ENCODE measurements around the gene PHF12.
"Not testable (repeated sequence)": the region's sequence is repeated elsewhere in the genome, so short reads cannot be mapped to it uniquely, and the experiment has no call there.

PHF12 gene

DNA sequence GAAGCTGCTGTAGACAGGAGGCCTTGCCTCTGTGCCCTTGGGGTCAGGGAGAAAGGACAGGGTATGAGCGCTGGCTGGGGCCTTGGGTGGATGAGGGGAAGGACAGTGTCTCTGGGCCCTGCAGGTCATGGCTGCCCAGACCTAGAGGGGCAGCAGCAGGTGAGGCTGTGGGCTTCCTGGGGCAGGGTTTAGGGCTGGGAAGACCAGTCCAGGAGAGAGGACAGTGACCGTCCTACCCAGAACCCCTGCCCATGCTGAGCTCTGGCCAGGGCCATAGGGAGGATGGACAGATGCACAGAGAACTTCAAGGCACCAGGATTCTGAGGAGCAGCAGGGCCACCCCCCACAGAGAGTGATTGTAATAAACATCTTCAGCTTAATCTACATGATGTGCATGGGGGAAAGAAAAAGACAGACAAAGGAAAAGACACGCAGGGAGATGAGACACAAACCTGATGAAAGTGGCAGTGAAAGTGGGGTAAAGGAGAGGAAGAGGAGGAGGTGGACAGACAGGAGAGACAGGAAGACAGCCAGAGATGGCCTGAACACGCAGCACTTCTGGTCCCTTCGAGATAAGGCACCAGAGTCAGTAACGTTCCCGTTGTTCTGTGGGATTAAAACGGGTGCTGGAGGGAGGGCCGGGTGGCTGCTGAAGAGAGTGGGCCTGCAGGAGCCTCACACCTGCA, 71.3 kb downstream of the PHF12 start:
- no peak for FAIRE-seq

- no peak for FAIRE-seq
Observed at GRCh38 chr17:28878981-28879380, 72.3 kb downstream of the PHF12 start.

GRCh38 chr17:28878158-28878910, 73.0 kb downstream of the PHF12 start:
- no peak for FAIRE-seq

- not testable (repeated sequence) for FAIRE-seq
Observed at GRCh38 chr17:28877150-28877711, 74.1 kb downstream of the PHF12 start.

- FAIRE-seq, result no peak
Observed at GRCh38 chr17:28875848-28876550, 75.3 kb downstream of the PHF12 start.

- FAIRE-seq, result no peak
Observed at GRCh38 chr17:28874750-28875149, 76.6 kb downstream of the PHF12 start.

DNA sequence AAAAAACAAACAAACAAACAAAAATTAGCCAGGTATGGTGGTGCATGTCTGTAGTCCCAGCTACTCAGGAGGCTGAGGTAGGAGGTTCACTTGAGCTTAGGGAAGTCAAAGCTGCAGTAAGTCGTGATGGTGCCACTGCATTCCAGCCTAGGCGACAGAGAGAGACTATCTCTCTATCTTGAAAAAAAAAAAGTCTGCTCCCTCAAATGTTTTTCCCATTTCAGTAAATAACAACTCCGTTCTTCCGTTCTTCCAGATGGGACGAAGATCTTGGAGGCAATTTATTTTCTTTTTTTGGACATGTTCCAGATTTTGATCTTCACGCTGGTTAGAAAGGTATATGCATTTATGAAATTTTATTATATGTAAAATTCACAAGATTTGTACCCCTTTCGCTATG, 77.5 kb downstream of the PHF12 start:
- FAIRE-seq, result no peak

DNA sequence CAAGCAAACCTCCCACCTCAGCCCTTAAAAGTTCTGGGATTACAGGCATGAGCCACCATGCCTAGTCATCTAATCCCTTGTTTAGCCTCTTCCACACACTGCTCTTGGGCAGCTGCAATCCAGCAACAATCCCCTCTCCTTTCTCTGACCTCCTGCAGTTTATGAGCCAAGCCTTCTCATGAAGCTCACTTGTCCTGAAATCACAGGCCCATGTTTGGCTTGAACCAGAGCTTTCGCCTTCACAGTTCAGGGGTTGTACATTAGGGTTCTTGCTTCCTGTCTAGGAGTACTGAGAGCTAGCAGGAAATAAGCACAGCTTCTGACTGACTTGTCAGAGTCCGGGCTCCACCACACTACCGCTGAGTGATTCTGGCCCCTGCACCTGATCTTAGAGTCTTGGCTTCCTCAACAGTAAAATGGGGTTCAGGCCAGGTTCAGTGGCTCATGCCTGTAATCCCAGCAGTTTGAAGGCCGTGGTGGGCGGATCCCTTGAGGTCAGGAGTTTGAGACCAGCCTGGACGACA, 80.2 kb downstream of the PHF12 start:
- no peak for FAIRE-seq

GRCh38 chr17:28867276-28867675, 84.0 kb downstream of the PHF12 start:
- no peak for FAIRE-seq

- FAIRE-seq, result no peak
Observed at GRCh38 chr17:28865946-28866752, 85.2 kb downstream of the PHF12 start.

- FAIRE-seq, result no peak
Observed at GRCh38 chr17:28864991-28865849, 86.1 kb downstream of the PHF12 start.

DNA sequence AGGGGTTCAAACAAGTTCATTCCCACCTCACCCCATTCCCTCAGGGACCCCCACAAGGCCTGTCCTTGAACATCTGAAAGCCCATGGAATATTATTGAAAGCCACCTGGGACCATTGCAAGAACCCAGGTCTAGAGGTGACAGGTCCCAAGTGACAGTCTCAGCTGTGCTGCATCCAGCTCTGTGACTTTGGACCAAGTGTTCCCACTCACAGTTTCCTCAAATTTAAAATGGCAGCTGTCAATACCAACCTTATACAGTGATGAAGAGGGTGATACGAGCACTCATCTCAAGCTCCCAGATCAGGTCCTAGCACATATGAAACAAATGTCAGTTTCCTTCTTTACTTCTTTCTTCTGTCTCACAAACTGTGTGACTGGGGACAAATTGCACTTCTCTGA, 87.4 kb downstream of the PHF12 start:
- no peak for FAIRE-seq

DNA sequence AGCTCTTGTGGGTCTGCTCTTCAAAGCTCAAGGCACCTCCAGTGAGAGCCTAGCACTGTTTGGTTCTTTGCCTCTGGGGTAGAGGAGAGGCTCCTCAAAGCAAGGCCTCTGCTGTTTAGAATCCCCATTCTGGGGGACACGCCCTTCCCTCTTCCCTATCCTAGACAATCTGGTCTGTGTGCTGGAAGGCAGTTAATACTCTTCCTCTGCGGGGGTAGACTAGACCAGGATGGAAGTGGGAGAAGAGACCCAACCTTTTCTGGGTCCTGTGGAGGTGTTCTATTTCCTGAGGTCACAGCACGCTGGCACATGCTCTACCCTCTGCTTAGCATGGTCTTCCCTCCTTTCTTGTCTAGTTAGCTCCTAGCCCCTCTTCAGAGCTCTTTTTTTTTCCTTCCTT, 88.8 kb downstream of the PHF12 start:
- FAIRE-seq, result no peak

GRCh38 chr17:28861393-28862203, 89.7 kb downstream of the PHF12 start:
- FAIRE-seq, result no peak

GRCh38 chr17:28860363-28860808, 90.9 kb downstream of the PHF12 start:
- no peak for FAIRE-seq

GRCh38 chr17:28858801-28859355, 92.4 kb downstream of the PHF12 start:
- no peak for FAIRE-seq

GRCh38 chr17:28857905-28858800, 93.2 kb downstream of the PHF12 start:
- FAIRE-seq, result no peak

DNA sequence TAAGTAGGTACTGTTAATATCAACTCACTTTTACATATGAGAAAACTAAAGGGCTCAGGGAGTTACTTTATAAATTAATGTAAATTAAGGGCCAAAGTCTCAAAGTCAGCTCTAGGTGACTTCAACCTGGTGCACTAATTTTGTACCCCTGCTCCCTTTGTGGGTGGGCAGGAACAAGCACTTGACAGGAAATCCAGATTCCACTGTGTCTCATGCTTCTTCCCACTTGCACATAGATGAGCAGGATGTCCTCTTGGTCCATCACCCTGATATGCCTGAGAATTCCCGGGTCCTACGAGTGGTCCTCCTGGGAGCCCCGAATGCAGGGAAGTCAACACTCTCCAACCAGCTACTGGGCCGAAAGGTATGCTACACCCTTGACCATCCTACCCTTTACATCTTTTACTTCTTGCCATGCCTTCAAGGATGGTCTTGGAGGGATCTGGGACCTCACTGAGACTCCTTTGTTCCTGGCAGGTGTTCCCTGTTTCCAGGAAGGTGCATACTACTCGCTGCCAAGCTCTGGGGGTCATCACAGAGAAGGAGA, 95.2 kb downstream of the PHF12 start:
- FAIRE-seq, result no peak

DNA sequence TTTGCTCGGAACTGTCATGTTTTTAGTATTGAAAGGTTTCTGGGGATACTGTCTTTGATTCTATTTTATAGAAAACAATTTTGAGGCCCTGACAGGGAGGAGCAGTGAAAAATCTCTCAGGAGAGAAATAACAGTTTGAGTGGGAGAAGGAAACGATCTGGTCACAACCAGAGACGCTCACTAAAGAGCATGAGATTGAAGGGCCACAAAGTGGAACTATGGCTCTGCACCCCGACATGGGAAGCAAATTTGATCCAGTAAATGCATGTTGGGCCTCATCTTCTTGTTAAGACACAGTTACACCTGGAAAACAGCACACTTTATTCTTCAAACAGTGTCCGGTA, 96.0 kb downstream of the PHF12 start:
- FAIRE-seq, result no peak

All from colon (tissue), 2 donors.